HG02973 (cell line): ENCODE measurements around the gene DHRS11.

Experiments
- ATAC-seq: cut with Tn5 transposase; IDR thresholded peaks from one replicate; pipeline ENCODE4 v1.9.1; 2021; ENCODE audit warnings: moderate library complexity; ENCODE audit not compliant: unreplicated experiment

The DHRS11 gene

DNA sequence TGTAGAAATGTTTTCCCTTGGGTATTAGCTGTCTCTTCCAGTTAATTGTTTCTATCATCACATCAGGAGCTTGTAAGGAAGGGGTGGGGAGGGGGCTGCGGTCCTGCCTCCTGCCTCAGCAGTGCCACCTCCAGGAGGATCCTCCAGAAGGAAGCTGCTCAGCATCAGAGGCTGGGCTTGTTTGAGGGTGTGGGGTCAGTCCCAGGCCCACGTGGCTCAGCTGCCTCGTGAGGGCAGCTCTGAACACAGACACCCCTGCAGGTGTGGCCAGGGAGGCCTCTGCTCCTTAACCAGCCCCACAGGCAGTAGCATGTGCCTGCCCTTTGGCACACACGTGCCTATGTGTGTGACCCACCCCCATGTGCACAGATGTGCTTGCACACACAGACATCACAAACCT is 56.0 kb downstream of the DHRS11 start:
- no peak for ATAC-seq

DNA sequence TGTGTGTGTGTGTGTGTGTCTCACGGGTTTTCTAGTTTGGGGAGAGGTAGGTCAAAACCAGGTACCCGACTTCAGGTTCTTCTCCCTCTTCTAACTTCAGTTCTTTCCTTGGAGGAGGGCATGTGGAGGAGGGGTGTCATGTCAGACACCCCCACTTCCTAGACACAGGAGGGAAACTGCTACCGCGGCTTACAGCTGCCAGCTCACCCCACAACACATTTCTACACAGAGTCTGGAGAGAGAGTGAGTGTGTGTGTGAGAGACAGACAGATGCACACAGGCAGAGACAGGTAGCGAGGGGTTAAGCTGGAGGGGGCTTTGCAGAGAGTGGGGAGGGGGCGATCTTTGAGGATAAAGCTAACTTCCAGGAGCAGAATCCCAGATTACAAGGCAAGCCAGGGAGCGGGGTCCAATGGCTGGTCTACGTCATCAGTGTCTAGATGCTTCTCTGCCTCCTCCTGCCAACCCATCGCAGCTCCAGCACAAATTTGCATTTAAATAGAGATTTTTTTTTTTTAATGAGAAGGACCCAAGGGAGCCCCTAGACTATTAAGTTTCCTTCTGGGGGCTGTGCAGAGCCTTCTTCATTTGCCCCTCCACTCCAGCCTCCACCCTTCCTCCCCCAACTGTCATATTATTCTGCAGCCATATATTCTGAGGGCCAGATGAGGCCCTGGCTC is 58.6 kb downstream of the DHRS11 start:
- no peak for ATAC-seq
